ENCODE data around the gene GALNT18.

GRCh38 chr11:11422411-11423128 is 199.2 kb downstream of the GALNT18 start:
- TF ChIP-seq EP300 (IDR thresholded peaks at IDR 0.05; ENCODE audit: borderline replicate concordance) (no peak), USF1 (IDR thresholded peaks at IDR 0.05) (no peak), MAX (IDR thresholded peaks at IDR 0.05) (no peak), REST (IDR thresholded peaks at IDR 0.05; ENCODE audit: low read depth) (no peak), YY1 (IDR thresholded peaks at IDR 0.05; ENCODE audit: low read depth) (no peak), RAD21 (IDR thresholded peaks at IDR 0.05; ENCODE audit: low read depth) (no peak), EGR1 (IDR thresholded peaks at IDR 0.05) (no peak), TEAD4 (IDR thresholded peaks at IDR 0.05) (no peak), CREB1 (IDR thresholded peaks at IDR 0.05; ENCODE audit: low read depth) (no peak), CEBPB (IDR thresholded peaks at IDR 0.05) (no peak), NFIC (IDR thresholded peaks at IDR 0.05) (no peak), TAF1 (IDR thresholded peaks at IDR 0.05; ENCODE audit: low read depth) (no peak)

Measured in Ishikawa (cell line).